IMR-90 (cell line): ENCODE results near the gene MFSD2B. TPM values are rescaled to one million over a fixed set of nuclear protein-coding genes. Genes with fewer than 3 reads are reported as not detected.

Source experiments
- ATAC-seq: fragments of 200-7000 bp; cut with Tn5 transposase; 2 replicates; pipeline ENCODE4 v1.9.1; 2020; ENCODE audit warnings: low read depth, mild to moderate bottlenecking, moderate library complexity
- BruUV-seq: library from RNA; stranded (reverse); fragments of 400-500 nt; replicated peaks from 2 replicates; lab custom pipeline; 2021; lab: Mats Ljungman, UMichigan
- CTCF ChIA-PET: fragments of 300-600 bp; formaldehyde crosslinking; extraction: SDS; loops from one replicate; lab custom pipeline; 2021; ENCODE audit warnings: antibody characterized with exemption; lab: Yijun Ruan, JAX
- POLR2A ChIA-PET: fragments of 300-600 bp; sonication (Branson Sonifier 250); formaldehyde crosslinking; loops from one replicate; lab custom pipeline; 2022; ENCODE audit warnings: antibody characterized with exemption; ENCODE audit not compliant: unreplicated experiment; lab: Charles Lee
- DNase-seq: peaks from one replicate; pipeline ENCODE4 v3.0.0; 2013
- H2AFZ ChIP-seq: replicated peaks from 2 replicates; pipeline ENCODE3; 2013; ENCODE audit warnings: low read length, mild to moderate bottlenecking; ENCODE audit not compliant: poor library complexity
- H2AK5ac ChIP-seq: 2 replicates; pipeline ENCODE4 v1.6.1; 2013; ENCODE audit warnings: low read depth, low read length, inconsistent platforms
- H2AK9ac ChIP-seq: replicated peaks from 2 replicates; pipeline ENCODE3; 2013; ENCODE audit warnings: mild to moderate bottlenecking, low read depth, low read length, moderate library complexity; ENCODE audit not compliant: poor library complexity
- H2BK120ac ChIP-seq: 2 replicates; pipeline ENCODE4 v1.6.1; 2013; ENCODE audit warnings: low read depth, low read length, inconsistent platforms
- H2BK15ac ChIP-seq: 3 replicates; pipeline ENCODE4 v1.6.1; 2013; ENCODE audit warnings: low read depth, low read length, inconsistent platforms
- H2BK20ac ChIP-seq: 2 replicates; pipeline ENCODE4 v1.6.1; 2013; ENCODE audit warnings: low read depth, mild to moderate bottlenecking, inconsistent platforms, low read length, moderate library complexity
- H2BK5ac ChIP-seq: 2 replicates; pipeline ENCODE4 v1.6.1; 2013; ENCODE audit warnings: mild to moderate bottlenecking, low read depth, low read length, inconsistent platforms; ENCODE audit not compliant: poor library complexity, severe bottlenecking
- H3K14ac ChIP-seq: replicated peaks from 2 replicates; pipeline ENCODE4 v1.6.1; 2013; ENCODE audit warnings: low read depth, low read length, inconsistent platforms
- H3K18ac ChIP-seq: 2 replicates; pipeline ENCODE4 v1.6.1; 2013; ENCODE audit warnings: low read depth, low read length, control low read depth
- H3K23ac ChIP-seq: 2 replicates; pipeline ENCODE4 v1.6.1; 2013; ENCODE audit warnings: low read depth, low read length, inconsistent platforms
- H3K27ac ChIP-seq: 2 replicates; pipeline ENCODE4 v1.5.1; 2013; ENCODE audit warnings: mild to moderate bottlenecking, control low read depth, low read length; ENCODE audit not compliant: insufficient read depth
- H3K27me3 ChIP-seq: 2 replicates; pipeline ENCODE4 v1.6.1; 2013; ENCODE audit warnings: low read length; ENCODE audit not compliant: control insufficient read depth, insufficient read depth
- H3K36me3 ChIP-seq: 2 replicates; pipeline ENCODE4 v1.6.1; 2013; ENCODE audit warnings: low read length, mixed read lengths; ENCODE audit not compliant: control insufficient read depth, insufficient read depth
- H3K4ac ChIP-seq: 2 replicates; pipeline ENCODE4 v1.6.1; 2013; ENCODE audit warnings: low read depth, low read length, inconsistent platforms
- H3K4me1 ChIP-seq: 2 replicates; pipeline ENCODE4 v1.6.1; 2013; ENCODE audit warnings: low read length, mixed read lengths; ENCODE audit not compliant: control insufficient read depth, insufficient read depth
- H3K4me2 ChIP-seq: 2 replicates; pipeline ENCODE4 v1.6.1; 2013; ENCODE audit warnings: low read depth, mild to moderate bottlenecking, control low read depth, low read length, moderate library complexity
- H3K4me3 ChIP-seq: 2 replicates; pipeline ENCODE4 v1.5.1; 2013; ENCODE audit warnings: low read depth, mild to moderate bottlenecking, control low read depth, low read length, moderate library complexity; ENCODE audit not compliant: insufficient read depth
- H3K56ac ChIP-seq: 2 replicates; pipeline ENCODE4 v1.6.1; 2013; ENCODE audit warnings: low read length, inconsistent platforms; ENCODE audit not compliant: insufficient read depth; ENCODE audit errors: extremely low read depth
- H3K79me1 ChIP-seq, 2 experiments: 2 replicates each; pipeline ENCODE4 v1.6.1; 2013; ENCODE audit warnings: low read length in 2 of 2, inconsistent platforms in 1 of 2, low read depth in 1 of 2
- H3K9ac ChIP-seq: 2 replicates; pipeline ENCODE4 v1.6.1; 2013; ENCODE audit warnings: low read depth, low read length, control low read depth
- H3K9me1 ChIP-seq: 2 replicates; pipeline ENCODE4 v1.6.1; 2013; ENCODE audit warnings: low read length, inconsistent platforms; ENCODE audit not compliant: insufficient read depth
- H3K9me3 ChIP-seq: 2 replicates; pipeline ENCODE4 v1.6.1; 2013; ENCODE audit warnings: low read length; ENCODE audit not compliant: control insufficient read depth, insufficient read depth
- H4K20me1 ChIP-seq: 2 replicates; pipeline ENCODE4 v1.6.1; 2013; ENCODE audit warnings: low read length, inconsistent platforms; ENCODE audit not compliant: insufficient read depth
- H4K5ac ChIP-seq: 2 replicates; pipeline ENCODE4 v1.6.1; 2013; ENCODE audit warnings: mild to moderate bottlenecking, low read depth, low read length, control low read depth
- H4K8ac ChIP-seq, 2 experiments: 2 replicates each; pipeline ENCODE4 v1.6.1; 2013; ENCODE audit warnings: low read depth in 2 of 2, low read length in 2 of 2, control low read depth in 1 of 2, inconsistent platforms in 1 of 2
- H4K91ac ChIP-seq: 2 replicates; pipeline ENCODE4 v1.6.1; 2013; ENCODE audit warnings: low read depth, low read length, inconsistent platforms; ENCODE audit not compliant: insufficient read depth
- MAZ ChIP-seq: IDR thresholded peaks from 2 replicates; pipeline ENCODE4 v1.6.1; 2012; ENCODE audit warnings: low read depth, mild to moderate bottlenecking, low read length, improper control_type of control experiment, moderate library complexity, borderline replicate concordance
- MXI1 ChIP-seq: IDR thresholded peaks from 2 replicates; pipeline ENCODE4 v1.6.1; 2012; ENCODE audit warnings: low read depth, mild to moderate bottlenecking, low read length, moderate library complexity, borderline replicate concordance
- USF2 ChIP-seq: fragments of 150-350 bp; IDR thresholded peaks from 2 replicates; pipeline ENCODE4 v1.6.1; 2017; ENCODE audit warnings: mild to moderate bottlenecking, antibody characterized with exemption, low read length, low read depth
- WGBS, 2 experiments: methylation state at CpG; one replicate each; pipeline versions ENCODE4 v1.1.5 to v1.1.7; 2013; ENCODE audit warnings: missing lambda C conversion rate in 2 of 2; ENCODE audit not compliant: insufficient read length in 1 of 2; ENCODE audit errors: extremely low coverage in 2 of 2; 5-methylcytosine and 5-hydroxymethylcytosine counted together
- dilution Hi-C: fragments of 300-500 bp; cut with HindIII; formaldehyde crosslinking; loops from one replicate; pipeline ENCODE4 v1.14.3; 2018; ENCODE audit warnings: low sequenced_read_pairs; ENCODE audit not compliant: unreplicated experiment
- in situ Hi-C: fragments of 300-500 bp; cut with MboI; formaldehyde crosslinking; loops from 3 replicates; pipeline ENCODE4 v1.14.3; 2019; ENCODE audit warnings: low sequenced_read_pairs, inconsistent platforms, mixed read lengths
- intact Hi-C: fragments of 100-400 bp; cut with micrococcal nuclease; formaldehyde crosslinking; loops from 2 replicates; pipeline ENCODE4 v1.10.0; 2022
- polyA plus RNA-seq, 3 experiments: library from polyadenylated mRNA; depleted of rRNA; stranded (reverse); fragments of >200 nt; gene quantifications; 2 replicates each; pipeline ENCODE4 v1.2.3, GENCODE V29; 2012; ENCODE audit warnings: low replicate concordance in 1 of 3
- total RNA-seq: library from RNA; depleted of rRNA; stranded (reverse); fragments of >200 nt; gene quantifications from 2 replicates; pipeline ENCODE4 v1.2.3, GENCODE V29; 2012

The MFSD2B gene
- total and polyA plus RNA-seq, 2 of the 4 experiments (the other 2 are of a cell fraction) = 0.05 TPM; not detected in 1

GRCh38 chr2:24048769-24049484 lies 39.0 kb downstream of the MFSD2B start (continued):
- TF ChIP-seq USF2 = no peak

- no TSS peak for BruUV-seq
- H2BK15ac ChIP-seq = no peak within 1 kb of the TSS
- H3K4ac ChIP-seq = peak within 1 kb of the TSS; percentile 56
- no peak within 1 kb of the TSS for H3K56ac ChIP-seq
- H3K36me3 ChIP-seq = no peaks in the 10 kb centered on the region
- in situ Hi-C loops (no loop called here), intact Hi-C loops (loop anchor here (10.0 kb wide), 1 partner anchor 105 kb away; the partner anchor contains the start of gene UBXN2A), dilution Hi-C loops (no loop called here)
- CTCF ChIA-PET = interaction anchor here (0.6 kb wide), 1 partner anchor 70 kb away, joined by 3 read pairs; no protein-coding TSS in a partner anchor
- H3K4me1 ChIP-seq = no peaks in the 10 kb centered on the region
- peak within 1 kb of the TSS; percentile 72 to 92; a peak in 3 of 4 replicates for H4K8ac ChIP-seq
- H3K4me2 ChIP-seq = peak within 1 kb of the TSS; percentile 99
- peak; percentile 45 for DNase-seq
- 0 out of 2 replicates have a peak within 1 kb of the TSS, but pooled peaks have one; percentile 34 for H4K91ac ChIP-seq
- H3K9ac ChIP-seq = peak within 1 kb of the TSS; percentile 53
- peak within 1 kb of the TSS; percentile 84 for H3K4me3 ChIP-seq
- H2AK9ac ChIP-seq = peak within 1 kb of the TSS; percentile 74
- H3K18ac ChIP-seq = peak within 1 kb of the TSS; percentile 54; the same call in 1 of the 2 replicates
- no peak within 1 kb of the TSS for H2BK20ac ChIP-seq
- no peak within 1 kb of the TSS for H2BK120ac ChIP-seq
- H4K5ac ChIP-seq = peak within 1 kb of the TSS; percentile 57; the same call in 1 of the 2 replicates
- H3K23ac ChIP-seq = peak within 1 kb of the TSS; percentile 77
- H2AFZ ChIP-seq = peak within 1 kb of the TSS; percentile 95
- H3K79me1 ChIP-seq = peaks cover 8 to 16% of the 10 kb centered on the region in 2 experiments; a peak in 3 of 4 replicates
- H4K20me1 ChIP-seq = no peaks in the 10 kb centered on the region
- peaks cover 8% of the 10 kb centered on the region for H3K9me1 ChIP-seq
- peak; percentile 48 for ATAC-seq
- WGBS, 2 experiments = 0% methylated on average over 2 of the region's 52 CpGs; no CpG with 5 or more reads in 1 of the 2 experiments
- no peak within 1 kb of the TSS; the same call in 1 of the 2 replicates for H3K27ac ChIP-seq
- TF ChIP-seq MAZ (0 out of 2 replicates have a peak, but pooled peaks have one; percentile 31), MXI1 (no peak)
- H3K14ac ChIP-seq = peak within 1 kb of the TSS; percentile 62; the same call in 1 of the 2 replicates
- H2BK5ac ChIP-seq = no peak within 1 kb of the TSS
- H3K27me3 ChIP-seq = no peaks in the 10 kb centered on the region
- H3K9me3 ChIP-seq = no peaks in the 10 kb centered on the region
- peak within 1 kb of the TSS; percentile 69 for H2AK5ac ChIP-seq
- POLR2A ChIA-PET = no interaction called here
Measured at GRCh38 chr2:24049485-24050021, 39.7 kb downstream of the MFSD2B start, which contains the start of gene FKBP1B. Gene FKBP1B, plus strand, starts transcription at chr2:24049741. Its CDS starts 109 bp downstream, at chr2:24049850.
